ENCODE data around the gene SLC13A5. TPM values are rescaled to one million over a fixed set of nuclear protein-coding genes. Genes with fewer than 3 reads are reported as not detected.

The SLC13A5 gene
- total and polyA plus RNA-seq, 9 of the 15 experiments (the other 6 are each of a cell fraction or from before 2014, with no cell fraction given), result 0.04 TPM; not detected in 8

DNA sequence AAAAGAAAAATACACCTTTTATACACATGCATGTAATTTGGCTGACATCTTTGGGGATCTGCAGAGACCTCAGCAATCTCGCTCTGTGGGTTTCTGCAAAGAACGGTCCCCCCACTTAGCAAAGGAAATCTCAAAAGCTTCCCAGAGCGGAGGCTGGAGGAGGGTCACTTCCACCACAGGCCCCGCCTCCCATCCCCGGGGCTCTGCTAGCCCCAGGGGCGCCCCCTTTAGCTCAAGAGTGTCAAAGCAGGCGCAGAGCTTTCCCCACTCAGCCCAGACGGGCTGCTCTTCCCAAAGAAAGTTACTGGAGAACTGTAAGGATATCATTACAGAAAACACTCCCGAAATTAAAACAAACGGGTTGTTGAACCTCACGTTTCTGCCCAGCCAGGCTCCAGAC lies 11.4 kb downstream of the SLC13A5 start:
- ChIA-PET CTCF (ENCODE audit: low intra/inter-chr PET ratio) (interaction anchor here (0.6 kb wide), 1 partner anchor 16 kb away, joined by 5 read pairs; no protein-coding TSS in a partner anchor), POLR2A (interaction anchor here (0.6 kb wide), 1 partner anchor 124 kb away, joined by 3 read pairs; no protein-coding TSS in a partner anchor)
- Histone ChIP-seq H3K9ac (ENCODE audit: insufficient read depth in 1 of 2, low read depth in 2 of 2, low read length in 2 of 2) (no peak overlapping the region), H3K9me3 (replicated peaks; ENCODE audit: control insufficient read depth, insufficient read depth, low read depth, low read length) (no peaks in the 10 kb centered on the region), H3K27ac (ENCODE audit: extremely low read depth, low read depth, low read length) (no peak overlapping the region), H2AFZ (ENCODE audit: low read depth, low read length) (no peak overlapping the region), H4K20me1 (replicated peaks; ENCODE audit: control insufficient read depth, insufficient read depth, low read length) (no peaks in the 10 kb centered on the region), H3K4me2 (ENCODE audit: insufficient read depth, low read length) (no peak overlapping the region), H3K36me3 (ENCODE audit: control insufficient read depth, insufficient read depth, low read length) (no peaks in the 10 kb centered on the region), H3K79me2 (ENCODE audit: control insufficient read depth, insufficient read depth, low read length) (no peaks in the 10 kb centered on the region), H3K4me1 (replicated peaks in 1 of 2; ENCODE audit: control insufficient read depth in 2 of 2, insufficient read depth in 2 of 2, low read length in 2 of 2) (peaks cover 0 to 5% of the 10 kb centered on the region in 2 experiments; a peak in 1 of 5 replicates), H3K27me3 (ENCODE audit: control insufficient read depth in 2 of 2, insufficient read depth in 2 of 2, low read length in 2 of 2) (peaks cover 0 to 29% of the 10 kb centered on the region in 2 experiments; a peak in 3 of 5 replicates), H3K4me3 (no peak overlapping the region), H3K9me1 (ENCODE audit: control insufficient read depth, insufficient read depth, low read length) (no peaks in the 10 kb centered on the region)
- intact Hi-C loops (cut with micrococcal nuclease) (no loop called here), in situ Hi-C loops (cut with MboI) (no loop called here)
- BruUV-seq (replicated peaks), result no TSS peak
- peak; percentile 24; the same call in 1 of the 2 replicates for TF ChIP-seq VEZF1 (CRISPR knock-in tag; IDR thresholded peaks at IDR 0.05)
- no peak for TF ChIP-seq NCOA2 (IDR thresholded peaks at IDR 0.05; ENCODE audit: partially characterized antibody in 2 of 2)
- TF ChIP-seq, protein P1, sequence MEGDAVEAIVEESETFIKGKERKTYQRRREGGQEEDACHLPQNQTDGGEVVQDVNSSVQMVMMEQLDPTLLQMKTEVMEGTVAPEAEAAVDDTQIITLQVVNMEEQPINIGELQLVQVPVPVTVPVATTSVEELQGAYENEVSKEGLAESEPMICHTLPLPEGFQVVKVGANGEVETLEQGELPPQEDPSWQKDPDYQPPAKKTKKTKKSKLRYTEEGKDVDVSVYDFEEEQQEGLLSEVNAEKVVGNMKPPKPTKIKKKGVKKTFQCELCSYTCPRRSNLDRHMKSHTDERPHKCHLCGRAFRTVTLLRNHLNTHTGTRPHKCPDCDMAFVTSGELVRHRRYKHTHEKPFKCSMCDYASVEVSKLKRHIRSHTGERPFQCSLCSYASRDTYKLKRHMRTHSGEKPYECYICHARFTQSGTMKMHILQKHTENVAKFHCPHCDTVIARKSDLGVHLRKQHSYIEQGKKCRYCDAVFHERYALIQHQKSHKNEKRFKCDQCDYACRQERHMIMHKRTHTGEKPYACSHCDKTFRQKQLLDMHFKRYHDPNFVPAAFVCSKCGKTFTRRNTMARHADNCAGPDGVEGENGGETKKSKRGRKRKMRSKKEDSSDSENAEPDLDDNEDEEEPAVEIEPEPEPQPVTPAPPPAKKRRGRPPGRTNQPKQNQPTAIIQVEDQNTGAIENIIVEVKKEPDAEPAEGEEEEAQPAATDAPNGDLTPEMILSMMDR (IDR thresholded peaks at IDR 0.05 in 2 of 3, conservative IDR thresholded peaks at IDR 0.05 in 1 of 3; ENCODE audit: insufficient read depth in 2 of 3, low read depth in 1 of 3, low read length in 3 of 3), result peak; percentile 55 to 67 (median 59); a peak in 5 of 6 replicates
- FAIRE-seq, result peak; percentile 76
- WGBS (ENCODE audit: insufficient coverage, low coverage, missing lambda C conversion rate), result 4% methylated on average over 10 of the region's 11 CpGs
- DNase-seq (ENCODE audit: extremely low read depth in 1 of 4, low spot score in 3 of 4), result peak; percentile 67 to 81 (median 78)
- peak; percentile 99 for ATAC-seq
